Astrocyte (in vitro differentiated cells and primary cell): ENCODE data around the gene THUMPD2. TPM values are rescaled to one million over a fixed set of nuclear protein-coding genes. Genes with fewer than 3 reads are reported as not detected.

Source experiments
- DNase-seq: peaks from one replicate; pipeline ENCODE4 v3.0.0-alpha.2; 2010; ENCODE audit warnings: low read depth
- FAIRE-seq: peaks from 2 replicates; lab custom pipeline; 2011; peaks lifted over from hg19 to GRCh38; lab: Jason Lieb, UNC
- H2AFZ ChIP-seq: 2 replicates; pipeline ENCODE4 v1.6.0; 2012; ENCODE audit warnings: low read depth, low read length, inconsistent platforms
- H3K27ac ChIP-seq: 2 replicates; pipeline ENCODE4 v1.5.1; 2011; ENCODE audit warnings: low read depth, low read length, inconsistent platforms
- H3K27me3 ChIP-seq: 2 replicates; pipeline ENCODE4 v1.6.0; 2011; ENCODE audit warnings: low read length, inconsistent platforms; ENCODE audit not compliant: insufficient read depth
- H3K36me3 ChIP-seq: 2 replicates; pipeline ENCODE4 v1.5.1; 2011; ENCODE audit warnings: low read length, inconsistent platforms; ENCODE audit not compliant: insufficient read depth
- H3K4me1 ChIP-seq: 2 replicates; pipeline ENCODE4 v1.5.1; 2011; ENCODE audit warnings: low read length, inconsistent platforms; ENCODE audit not compliant: insufficient read depth
- H3K4me2 ChIP-seq: 2 replicates; pipeline ENCODE4 v1.6.0; 2012; ENCODE audit warnings: low read length, inconsistent platforms
- H3K4me3 ChIP-seq: 2 replicates; pipeline ENCODE4 v1.5.1; 2011; ENCODE audit warnings: low read depth, mild to moderate bottlenecking, low read length, inconsistent platforms; ENCODE audit not compliant: insufficient read depth
- H3K79me2 ChIP-seq: 2 replicates; pipeline ENCODE4 v1.6.0; 2012; ENCODE audit warnings: mild to moderate bottlenecking, low read length, inconsistent platforms; ENCODE audit not compliant: insufficient read depth
- H3K9ac ChIP-seq: 2 replicates; pipeline ENCODE4 v1.6.0; 2012; ENCODE audit warnings: mild to moderate bottlenecking, low read length, inconsistent platforms
- H3K9me3 ChIP-seq: 2 replicates; pipeline ENCODE4 v1.5.1; 2012; ENCODE audit warnings: low read depth, mild to moderate bottlenecking, low read length, inconsistent platforms; ENCODE audit not compliant: insufficient read depth
- H4K20me1 ChIP-seq: 2 replicates; pipeline ENCODE4 v1.6.0; 2012; ENCODE audit warnings: low read length, inconsistent platforms; ENCODE audit not compliant: insufficient read depth
- H3K27ac Mint-ChIP-seq: one replicate; pipeline ENCODE4 v1.8.0; 2021; ENCODE audit warnings: mild to moderate bottlenecking, mixed read lengths; ENCODE audit not compliant: unreplicated experiment
- H3K27me3 Mint-ChIP-seq: one replicate; pipeline ENCODE4 v1.8.0; 2021; ENCODE audit warnings: low read depth, mixed read lengths; ENCODE audit not compliant: unreplicated experiment
- H3K36me3 Mint-ChIP-seq: one replicate; pipeline ENCODE4 v1.8.0; 2021; ENCODE audit warnings: low read depth, mixed read lengths; ENCODE audit not compliant: unreplicated experiment
- H3K4me1 Mint-ChIP-seq: one replicate; pipeline ENCODE4 v1.8.0; 2021; ENCODE audit warnings: low read depth, mixed read lengths; ENCODE audit not compliant: unreplicated experiment
- H3K4me3 Mint-ChIP-seq: one replicate; pipeline ENCODE4 v1.8.0; 2021; ENCODE audit warnings: mild to moderate bottlenecking, moderate library complexity, mixed read lengths; ENCODE audit not compliant: unreplicated experiment
- H3K9me3 Mint-ChIP-seq: one replicate; pipeline ENCODE4 v1.8.0; 2021; ENCODE audit warnings: mild to moderate bottlenecking, mixed read lengths; ENCODE audit not compliant: unreplicated experiment
- EZH2 ChIP-seq: IDR thresholded peaks from 2 replicates; pipeline ENCODE4 v1.6.1; 2012; ENCODE audit warnings: mild to moderate bottlenecking, low read length, inconsistent platforms; ENCODE audit not compliant: insufficient read depth
- total RNA-seq: library from RNA; stranded (reverse); gene quantifications from 2 replicates; pipeline ENCODE4 v1.2.1, GENCODE V29; 2021
- TF ChIP-seq, protein P1 (sequence below): IDR thresholded peaks from 2 replicates; pipeline ENCODE4 v1.5.1; 2011; ENCODE audit warnings: low read depth, mild to moderate bottlenecking, inconsistent platforms, low read length, moderate library complexity; ENCODE audit not compliant: insufficient read depth

Gene THUMPD2
- total RNA-seq, 1 donor from 2014 or later: 11.5 TPM

DNA sequence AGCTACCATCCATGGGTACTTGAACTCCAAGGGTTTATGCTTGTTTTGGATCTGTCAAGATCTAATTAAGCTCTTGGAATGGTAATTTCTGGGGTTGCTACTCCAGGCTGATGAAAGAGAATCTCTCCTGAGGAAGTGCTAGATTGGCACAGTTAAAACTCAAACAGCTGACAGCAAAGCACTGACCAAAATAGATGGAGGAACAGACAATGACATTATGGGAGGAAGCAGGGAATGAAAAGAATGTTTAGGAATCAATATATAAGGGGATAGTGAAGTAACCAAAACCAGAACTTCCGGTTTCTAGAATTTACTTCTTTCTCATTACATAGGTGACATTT lies 6.3 kb downstream of the THUMPD2 start:
- Mint-ChIP-seq H3K9me3 (peaks cover 3% of the 10 kb centered on the region), H3K27me3 (no peaks in the 10 kb centered on the region), H3K36me3 (peaks cover 8% of the 10 kb centered on the region), H3K27ac (peak overlapping the region; percentile 62), H3K4me1 (peaks cover 23% of the 10 kb centered on the region), H3K4me3 (no peak overlapping the region)
- no peak overlapping the region for H3K4me3 ChIP-seq
- no peak overlapping the region for H2AFZ ChIP-seq
- peaks cover 13% of the 10 kb centered on the region for H4K20me1 ChIP-seq
- H3K79me2 ChIP-seq: peaks cover 74% of the 10 kb centered on the region
- H3K9ac ChIP-seq: no peak overlapping the region
- DNase-seq (no peak), FAIRE-seq (no peak)
- TF ChIP-seq, protein P1, sequence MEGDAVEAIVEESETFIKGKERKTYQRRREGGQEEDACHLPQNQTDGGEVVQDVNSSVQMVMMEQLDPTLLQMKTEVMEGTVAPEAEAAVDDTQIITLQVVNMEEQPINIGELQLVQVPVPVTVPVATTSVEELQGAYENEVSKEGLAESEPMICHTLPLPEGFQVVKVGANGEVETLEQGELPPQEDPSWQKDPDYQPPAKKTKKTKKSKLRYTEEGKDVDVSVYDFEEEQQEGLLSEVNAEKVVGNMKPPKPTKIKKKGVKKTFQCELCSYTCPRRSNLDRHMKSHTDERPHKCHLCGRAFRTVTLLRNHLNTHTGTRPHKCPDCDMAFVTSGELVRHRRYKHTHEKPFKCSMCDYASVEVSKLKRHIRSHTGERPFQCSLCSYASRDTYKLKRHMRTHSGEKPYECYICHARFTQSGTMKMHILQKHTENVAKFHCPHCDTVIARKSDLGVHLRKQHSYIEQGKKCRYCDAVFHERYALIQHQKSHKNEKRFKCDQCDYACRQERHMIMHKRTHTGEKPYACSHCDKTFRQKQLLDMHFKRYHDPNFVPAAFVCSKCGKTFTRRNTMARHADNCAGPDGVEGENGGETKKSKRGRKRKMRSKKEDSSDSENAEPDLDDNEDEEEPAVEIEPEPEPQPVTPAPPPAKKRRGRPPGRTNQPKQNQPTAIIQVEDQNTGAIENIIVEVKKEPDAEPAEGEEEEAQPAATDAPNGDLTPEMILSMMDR: no peak
- no peak for TF ChIP-seq EZH2
- H3K4me1 ChIP-seq: peaks cover 10% of the 10 kb centered on the region
- H3K27ac ChIP-seq: no peak overlapping the region
- no peaks in the 10 kb centered on the region for H3K9me3 ChIP-seq
- H3K27me3 ChIP-seq: no peaks in the 10 kb centered on the region
- peak overlapping the region; percentile 39 for H3K4me2 ChIP-seq
- peaks cover 12% of the 10 kb centered on the region for H3K36me3 ChIP-seq

DNA sequence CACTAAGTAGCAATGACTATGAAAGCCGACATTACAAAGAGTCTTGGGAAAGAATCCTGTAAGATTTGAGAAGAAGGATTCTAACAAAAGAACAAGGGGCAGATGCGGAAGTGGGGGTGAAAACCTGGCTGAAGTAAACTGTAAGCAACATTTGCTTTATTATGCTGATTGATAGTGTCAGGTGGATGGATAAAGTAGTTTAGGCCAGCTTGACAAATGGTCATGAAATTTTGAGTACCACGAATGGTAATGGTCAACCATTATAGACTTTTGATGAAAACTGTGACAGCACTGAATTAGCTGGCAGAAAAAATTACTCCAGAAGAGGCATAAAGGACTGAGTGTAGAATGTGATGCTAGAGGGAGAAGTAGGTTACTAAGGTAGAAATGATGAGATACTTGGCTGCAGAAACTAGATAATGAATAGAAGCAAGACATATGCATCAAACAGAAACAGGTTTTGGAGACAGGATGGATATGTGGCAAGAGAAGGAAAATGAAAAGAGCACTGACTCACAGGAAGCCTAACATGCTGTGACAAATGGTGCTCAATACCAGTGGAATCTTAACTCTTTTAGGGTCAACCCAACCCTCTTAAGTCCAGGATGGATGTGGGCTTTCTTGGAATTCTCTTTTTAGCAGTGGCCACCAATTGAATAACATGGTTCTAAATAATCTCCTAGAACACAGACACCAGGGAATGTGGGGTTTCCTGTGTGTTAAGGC lies 6.8 kb downstream of the THUMPD2 start:
- H3K4me1 Mint-ChIP-seq: peaks cover 18% of the 10 kb centered on the region
- peaks cover 12% of the 10 kb centered on the region for H3K36me3 ChIP-seq

More for the DNA sequence above, 6.8 kb downstream of the THUMPD2 start:
- Histone ChIP-seq H3K27ac (no peak overlapping the region), H3K9me3 (no peaks in the 10 kb centered on the region), H3K9ac (no peak overlapping the region), H4K20me1 (peaks cover 13% of the 10 kb centered on the region), H3K4me3 (no peak overlapping the region), H3K4me1 (peaks cover 8% of the 10 kb centered on the region), H2AFZ (no peak overlapping the region), H3K27me3 (no peaks in the 10 kb centered on the region), H3K79me2 (peaks cover 68% of the 10 kb centered on the region), H3K4me2 (peak overlapping the region; percentile 39)
- Mint-ChIP-seq H3K36me3 (peaks cover 5% of the 10 kb centered on the region), H3K27ac (no peak overlapping the region), H3K9me3 (peaks cover 3% of the 10 kb centered on the region), H3K4me3 (no peak overlapping the region), H3K27me3 (no peaks in the 10 kb centered on the region)
- FAIRE-seq (peak; percentile 81), DNase-seq (peak; percentile 90)
- TF ChIP-seq, protein P1: no peak
- TF ChIP-seq EZH2: no peak
